OCI-LY3 (cell line): ENCODE data around the gene FAP.

Source experiments
- H2AFZ ChIP-seq: fragments of 200-600, 300-600 bp; shearing (Covaris generic); 2 replicates; pipeline ENCODE4 v1.6.0; 2014; ENCODE audit warnings: antibody characterized with exemption, low read depth, low read length
- H3K27ac ChIP-seq: fragments of 200-600, 300-600 bp; sonication (generic); 2 replicates; pipeline ENCODE4 v1.5.1; 2014; ENCODE audit warnings: mild to moderate bottlenecking, low read length, moderate library complexity, mixed read lengths
- H3K27me3 ChIP-seq: fragments of 200-600, 300-600 bp; sonication (generic); 2 replicates; pipeline ENCODE4 v1.6.1; 2014; ENCODE audit warnings: low read depth, low read length, mixed read lengths
- H3K36me3 ChIP-seq: fragments of 200-600, 300-600 bp; sonication (generic); replicated peaks from 2 replicates; pipeline ENCODE3; 2014; ENCODE audit warnings: low read depth, low read length, mixed read lengths
- H3K4me1 ChIP-seq: fragments of 300-600, 200-600 bp; sonication (generic); 2 replicates; pipeline ENCODE4 v1.6.1; 2014; ENCODE audit warnings: low read length, mixed read lengths
- H3K4me2 ChIP-seq: fragments of 200-600, 300-600 bp; sonication (generic); 2 replicates; pipeline ENCODE4 v1.6.1; 2014; ENCODE audit warnings: low read length, mixed read lengths
- H3K4me3 ChIP-seq: fragments of 300-600, 200-600 bp; sonication (generic); 2 replicates; pipeline ENCODE4 v1.5.1; 2014; ENCODE audit warnings: antibody characterized with exemption, mild to moderate bottlenecking, low read length, moderate library complexity
- H3K79me2 ChIP-seq: fragments of 300-600, 200-600 bp; shearing (Covaris generic); 2 replicates; pipeline ENCODE4 v1.6.1; 2014; ENCODE audit warnings: mild to moderate bottlenecking, low read length, mixed read lengths
- H3K9ac ChIP-seq: fragments of 300-600, 200-600 bp; shearing (Covaris generic); 2 replicates; pipeline ENCODE4 v1.6.0; 2014; ENCODE audit warnings: mild to moderate bottlenecking, low read length, moderate library complexity
- H3K9me3 ChIP-seq: fragments of 200-600, 300-600 bp; shearing (Covaris generic); 2 replicates; pipeline ENCODE4 v1.6.1; 2014; ENCODE audit warnings: low read length, mixed read lengths; ENCODE audit not compliant: insufficient read depth
- H4K20me1 ChIP-seq: fragments of 200-600, 300-600 bp; sonication (generic); 2 replicates; pipeline ENCODE4 v1.6.1; 2016; ENCODE audit warnings: low read length, mixed read lengths; ENCODE audit not compliant: insufficient read depth
- EZH2phosphoT487 ChIP-seq: fragments of 200-600 bp; shearing (Covaris generic); IDR thresholded peaks from 2 replicates; pipeline ENCODE4 v1.6.1; 2018; ENCODE audit warnings: antibody characterized with exemption, mixed run types, low read depth
- TF ChIP-seq, protein P1 (sequence below): fragments of 200-600, 300-600 bp; sonication (generic); IDR thresholded peaks from 2 replicates; pipeline ENCODE4 v1.5.1; 2014; ENCODE audit warnings: antibody characterized with exemption, low read length, low read depth

The FAP gene

DNA sequence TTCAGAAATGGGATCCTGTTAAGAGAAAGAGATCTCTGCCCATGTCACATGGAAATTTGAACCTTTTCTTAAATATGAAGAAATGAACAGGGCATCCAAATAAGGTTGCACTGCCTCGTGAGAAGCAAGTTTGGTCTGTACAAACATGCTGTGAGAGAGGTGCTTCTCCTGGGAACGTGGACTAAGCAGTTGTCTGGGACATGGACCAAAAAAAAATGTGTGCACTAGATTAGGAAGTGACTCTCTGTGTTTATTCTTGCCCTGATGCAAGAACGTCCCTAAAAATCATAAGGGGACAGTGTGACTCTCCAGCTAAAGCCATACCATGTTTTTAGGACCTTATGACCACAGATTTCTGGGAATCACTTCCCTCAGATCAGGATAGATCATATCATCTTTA, 67.5 kb downstream of the FAP start:
- Histone ChIP-seq H4K20me1 (no peaks in the 10 kb centered on the region), H3K9ac (no peak overlapping the region), H3K27me3 (no peaks in the 10 kb centered on the region), H3K27ac (no peak overlapping the region), H3K4me3 (no peak overlapping the region), H3K79me2 (no peaks in the 10 kb centered on the region), H3K4me1 (no peaks in the 10 kb centered on the region), H3K4me2 (no peak overlapping the region), H3K36me3 (no peaks in the 10 kb centered on the region), H3K9me3 (no peaks in the 10 kb centered on the region), H2AFZ (no peak overlapping the region)
- no peak for TF ChIP-seq EZH2phosphoT487
- TF ChIP-seq, protein P1, sequence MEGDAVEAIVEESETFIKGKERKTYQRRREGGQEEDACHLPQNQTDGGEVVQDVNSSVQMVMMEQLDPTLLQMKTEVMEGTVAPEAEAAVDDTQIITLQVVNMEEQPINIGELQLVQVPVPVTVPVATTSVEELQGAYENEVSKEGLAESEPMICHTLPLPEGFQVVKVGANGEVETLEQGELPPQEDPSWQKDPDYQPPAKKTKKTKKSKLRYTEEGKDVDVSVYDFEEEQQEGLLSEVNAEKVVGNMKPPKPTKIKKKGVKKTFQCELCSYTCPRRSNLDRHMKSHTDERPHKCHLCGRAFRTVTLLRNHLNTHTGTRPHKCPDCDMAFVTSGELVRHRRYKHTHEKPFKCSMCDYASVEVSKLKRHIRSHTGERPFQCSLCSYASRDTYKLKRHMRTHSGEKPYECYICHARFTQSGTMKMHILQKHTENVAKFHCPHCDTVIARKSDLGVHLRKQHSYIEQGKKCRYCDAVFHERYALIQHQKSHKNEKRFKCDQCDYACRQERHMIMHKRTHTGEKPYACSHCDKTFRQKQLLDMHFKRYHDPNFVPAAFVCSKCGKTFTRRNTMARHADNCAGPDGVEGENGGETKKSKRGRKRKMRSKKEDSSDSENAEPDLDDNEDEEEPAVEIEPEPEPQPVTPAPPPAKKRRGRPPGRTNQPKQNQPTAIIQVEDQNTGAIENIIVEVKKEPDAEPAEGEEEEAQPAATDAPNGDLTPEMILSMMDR, result no peak

DNA sequence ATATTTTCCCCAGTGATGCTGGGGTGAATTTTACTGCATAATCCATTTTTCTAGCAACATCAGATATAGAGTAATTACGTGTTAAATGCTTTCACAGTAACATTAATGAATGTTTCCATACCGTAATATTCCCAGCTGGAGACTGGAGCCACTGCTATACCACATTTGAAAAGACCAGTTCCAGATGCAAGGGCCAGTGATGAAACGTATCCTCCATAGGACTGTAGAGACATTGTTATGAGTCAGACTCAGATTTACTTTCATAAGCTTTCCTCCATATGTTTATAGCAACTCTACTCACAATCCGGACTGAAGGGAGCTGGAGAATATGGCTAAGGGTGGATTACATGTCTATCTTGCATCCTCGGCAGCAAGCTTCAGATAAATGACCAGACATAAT, 68.5 kb downstream of the FAP start:
- Histone ChIP-seq H3K79me2 (no peaks in the 10 kb centered on the region), H3K27me3 (no peaks in the 10 kb centered on the region), H4K20me1 (no peaks in the 10 kb centered on the region), H3K4me1 (no peaks in the 10 kb centered on the region), H3K4me2 (no peak overlapping the region), H3K4me3 (no peak overlapping the region), H2AFZ (no peak overlapping the region), H3K9me3 (no peaks in the 10 kb centered on the region), H3K9ac (no peak overlapping the region), H3K36me3 (no peaks in the 10 kb centered on the region), H3K27ac (no peak overlapping the region)
- TF ChIP-seq EZH2phosphoT487, result no peak
- TF ChIP-seq, protein P1, result no peak

DNA sequence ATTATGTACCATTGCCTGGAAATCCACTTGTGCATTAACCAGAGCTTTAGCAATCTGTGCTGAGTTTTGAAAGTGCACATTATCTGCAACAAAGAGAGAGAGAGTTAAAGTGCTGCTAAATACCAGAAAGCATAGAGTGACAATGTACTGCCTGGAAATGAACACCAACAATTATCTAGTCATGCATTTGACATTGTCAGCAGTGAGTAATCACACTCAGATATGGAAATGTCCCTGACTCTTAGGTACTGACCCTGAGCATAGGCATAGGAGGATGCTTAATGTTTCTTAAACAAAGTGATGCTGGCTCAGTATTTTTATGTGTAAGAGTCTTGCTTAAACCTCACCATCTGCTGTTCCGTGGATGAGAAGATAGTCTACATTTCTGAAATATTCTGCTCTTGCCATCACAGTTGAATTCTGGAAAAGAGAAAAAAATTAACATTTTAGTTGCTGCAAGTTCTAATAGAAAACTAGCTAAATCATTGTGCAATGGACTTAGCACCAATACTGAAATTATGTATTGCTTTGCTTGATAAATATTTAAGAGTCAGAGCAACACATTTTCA, 70.4 kb downstream of the FAP start:
- Histone ChIP-seq H3K4me3 (no peak overlapping the region), H4K20me1 (no peaks in the 10 kb centered on the region), H3K36me3 (no peaks in the 10 kb centered on the region), H3K4me2 (no peak overlapping the region), H3K27me3 (no peaks in the 10 kb centered on the region), H2AFZ (no peak overlapping the region), H3K9me3 (no peaks in the 10 kb centered on the region), H3K27ac (no peak overlapping the region), H3K79me2 (no peaks in the 10 kb centered on the region), H3K4me1 (no peaks in the 10 kb centered on the region), H3K9ac (no peak overlapping the region)
- TF ChIP-seq, protein P1, result no peak
- TF ChIP-seq EZH2phosphoT487, result no peak

DNA sequence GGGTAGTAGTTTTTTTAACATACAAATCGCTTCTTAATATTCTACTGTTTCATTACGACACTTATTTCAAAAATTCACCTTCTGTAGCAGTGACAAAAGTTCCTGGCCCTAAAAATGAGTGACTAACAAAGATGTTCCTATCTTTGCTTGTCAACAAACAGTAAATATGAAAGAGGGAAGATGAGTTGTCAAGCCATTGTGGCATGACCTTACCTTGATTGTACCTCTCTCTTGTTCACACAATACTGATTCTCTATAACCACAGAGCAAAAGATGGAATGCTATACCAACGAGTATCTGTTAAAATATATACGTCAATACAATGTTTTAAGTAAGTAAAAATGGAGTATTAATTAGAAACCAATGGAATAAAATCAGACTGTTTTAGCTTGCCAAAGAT, 76.5 kb downstream of the FAP start:
- H3K36me3 ChIP-seq, result no peaks in the 10 kb centered on the region
- H3K27ac ChIP-seq, result no peak overlapping the region
- no peak overlapping the region for H3K4me2 ChIP-seq
- no peak overlapping the region for H3K4me3 ChIP-seq
- no peaks in the 10 kb centered on the region for H3K9me3 ChIP-seq
- no peaks in the 10 kb centered on the region for H4K20me1 ChIP-seq
- no peak for TF ChIP-seq EZH2phosphoT487
- TF ChIP-seq, protein P1, result no peak
- H2AFZ ChIP-seq, result no peak overlapping the region
- H3K9ac ChIP-seq, result no peak overlapping the region
- H3K79me2 ChIP-seq, result no peaks in the 10 kb centered on the region
- no peaks in the 10 kb centered on the region for H3K27me3 ChIP-seq
- H3K4me1 ChIP-seq, result peaks cover 22% of the 10 kb centered on the region
